Central memory CD8-positive, alpha-beta T cell (primary cell): ENCODE results near the gene TMED1.
"Not testable (repeated sequence)": the region's sequence is repeated elsewhere in the genome, so short reads cannot be mapped to it uniquely, and the experiment has no call there.

Experiments used
- ATAC-seq: fragments of 150-1000 bp; cut with Tn5 transposase; replicated peaks from 2 replicates; pipeline ENCODE4 v1.10.0; 2022; ENCODE audit warnings: mild to moderate bottlenecking, moderate FRiP score, moderate number of reproducible peaks; ENCODE audit not compliant: poor library complexity, severe bottlenecking; ENCODE audit errors: extremely low read depth
- DNase-seq, 2 donors: peaks; one replicate each; pipeline ENCODE4 v3.0.0; 2021; ENCODE audit warnings: low spot score in 2 of 2
- H3K27ac Mint-ChIP-seq: one replicate; pipeline ENCODE4 v1.8.0; 2022; ENCODE audit warnings: low read depth, mild to moderate bottlenecking, moderate library complexity, mixed read lengths
- H3K27me3 Mint-ChIP-seq: one replicate; pipeline ENCODE4 v1.8.0; 2022; ENCODE audit warnings: mixed read lengths
- H3K36me3 Mint-ChIP-seq: one replicate; pipeline ENCODE4 v1.8.0; 2022; ENCODE audit warnings: mild to moderate bottlenecking, moderate library complexity, mixed read lengths; ENCODE audit not compliant: insufficient read depth
- H3K4me1 Mint-ChIP-seq: one replicate; pipeline ENCODE4 v1.8.0; 2022; ENCODE audit warnings: mixed read lengths
- H3K4me3 Mint-ChIP-seq: one replicate; pipeline ENCODE4 v1.8.0; 2022; ENCODE audit warnings: mild to moderate bottlenecking, moderate library complexity, mixed read lengths
- H3K9me3 Mint-ChIP-seq: one replicate; pipeline ENCODE4 v1.8.0; 2022; ENCODE audit warnings: mixed read lengths

TMED1 gene

DNA sequence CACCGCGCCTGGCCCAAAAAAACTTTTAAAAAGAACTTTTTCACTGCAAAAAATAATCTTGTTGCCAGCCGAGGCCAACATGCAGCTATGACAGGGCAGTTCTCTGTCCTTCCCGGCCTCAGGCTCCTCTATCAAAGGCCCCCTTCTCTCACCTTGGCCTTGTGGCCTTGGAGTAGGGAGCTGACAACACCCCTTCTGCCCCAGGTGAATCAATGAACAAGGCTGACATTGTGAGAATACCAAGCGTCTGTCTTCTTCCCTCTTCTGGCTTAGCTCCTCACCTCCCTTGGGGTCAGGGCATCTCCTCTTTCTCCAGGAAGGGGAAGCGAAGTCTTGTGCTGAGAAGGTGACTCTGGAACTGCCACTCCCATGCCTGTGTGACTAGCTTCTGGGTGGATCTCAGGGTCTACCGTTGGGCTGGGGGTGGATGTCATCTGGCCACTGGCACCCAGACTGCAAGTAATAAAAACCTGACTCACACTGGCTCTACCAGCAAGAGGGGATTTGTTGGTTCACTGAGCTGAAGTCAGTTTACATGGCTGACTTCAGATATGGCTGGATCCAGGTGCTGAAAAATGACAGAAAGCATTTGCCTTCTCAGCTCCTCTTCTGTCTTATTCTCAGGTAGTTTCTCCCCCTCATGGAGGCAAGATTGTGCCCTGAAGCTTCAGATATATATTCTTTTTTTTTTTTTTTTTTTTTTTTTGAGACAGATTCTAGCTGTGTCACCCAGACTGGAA, 18.5 kb upstream of the TMED1 start:
- Mint-ChIP-seq H3K4me1 (peaks cover 5% of the 10 kb centered on the region), H3K4me3 (no peak overlapping the region), H3K9me3 (no peaks in the 10 kb centered on the region), H3K36me3 (peaks cover 3% of the 10 kb centered on the region), H3K27me3 (no peaks in the 10 kb centered on the region), H3K27ac (no peak overlapping the region)
- DNase-seq (no peak), ATAC-seq (no peak)

DNA sequence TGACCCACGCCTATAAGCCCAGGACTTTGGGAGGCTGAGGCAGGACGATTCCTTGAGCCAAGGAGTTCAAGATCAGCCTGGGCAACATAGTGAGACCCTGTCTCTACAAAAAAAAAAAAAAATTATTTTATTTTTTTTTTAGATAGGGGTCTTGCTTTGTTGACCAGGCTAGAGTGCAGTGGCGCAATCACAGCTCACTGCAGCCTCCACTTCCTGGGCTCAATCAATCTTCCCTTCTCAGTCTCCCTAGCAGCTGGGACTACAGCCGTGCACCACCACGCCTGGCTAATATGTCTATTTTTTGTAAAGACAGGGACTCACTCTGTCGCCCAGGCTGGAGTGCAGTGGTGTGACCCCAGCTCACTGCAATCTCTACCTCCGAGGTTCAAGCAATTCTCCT, 16.9 kb upstream of the TMED1 start:
- Mint-ChIP-seq H3K27ac (no peak overlapping the region), H3K4me1 (no peaks in the 10 kb centered on the region), H3K4me3 (no peak overlapping the region), H3K9me3 (no peaks in the 10 kb centered on the region), H3K36me3 (no peaks in the 10 kb centered on the region), H3K27me3 (no peaks in the 10 kb centered on the region)
- DNase-seq (no peak), ATAC-seq (no peak)

DNA sequence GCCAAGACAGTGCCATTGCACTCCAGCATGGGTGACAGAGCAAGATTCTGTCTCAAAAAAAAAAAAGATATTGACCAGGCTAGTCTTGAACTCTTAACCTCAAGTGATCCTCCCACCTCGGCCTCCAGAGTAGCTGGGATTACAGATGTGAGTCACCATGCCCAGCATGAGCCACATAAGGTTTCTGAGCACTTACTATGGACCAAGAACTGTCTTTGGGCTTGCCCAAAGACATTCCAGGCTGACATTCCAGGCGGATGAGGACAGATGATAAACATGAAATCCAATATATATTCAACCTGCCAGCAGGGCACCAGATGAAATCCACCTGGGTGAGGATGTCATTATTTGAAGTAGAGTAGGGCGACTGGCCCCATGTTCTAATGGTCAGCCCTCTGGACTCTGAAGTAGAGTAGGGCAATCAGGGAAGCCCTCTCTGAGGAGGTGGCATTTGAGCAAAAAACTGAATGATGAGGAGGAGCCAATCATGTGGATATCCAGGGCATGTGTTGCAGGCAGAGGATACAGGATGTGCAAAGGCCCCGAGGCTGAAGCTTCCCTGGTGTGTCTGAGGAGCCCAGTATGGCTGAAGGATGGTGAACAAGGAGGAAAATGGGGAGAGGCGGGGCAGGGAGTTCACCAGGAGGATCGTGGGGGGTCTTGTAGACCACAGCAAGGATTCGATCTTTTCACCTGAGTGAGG, 16.2 kb upstream of the TMED1 start:
- H3K36me3 Mint-ChIP-seq = no peaks in the 10 kb centered on the region
- DNase-seq (no peak), ATAC-seq (no peak)
- H3K9me3 Mint-ChIP-seq = no peaks in the 10 kb centered on the region
- H3K4me1 Mint-ChIP-seq = no peaks in the 10 kb centered on the region
- no peak overlapping the region for H3K27ac Mint-ChIP-seq
- no peak overlapping the region for H3K4me3 Mint-ChIP-seq
- no peaks in the 10 kb centered on the region for H3K27me3 Mint-ChIP-seq

DNA sequence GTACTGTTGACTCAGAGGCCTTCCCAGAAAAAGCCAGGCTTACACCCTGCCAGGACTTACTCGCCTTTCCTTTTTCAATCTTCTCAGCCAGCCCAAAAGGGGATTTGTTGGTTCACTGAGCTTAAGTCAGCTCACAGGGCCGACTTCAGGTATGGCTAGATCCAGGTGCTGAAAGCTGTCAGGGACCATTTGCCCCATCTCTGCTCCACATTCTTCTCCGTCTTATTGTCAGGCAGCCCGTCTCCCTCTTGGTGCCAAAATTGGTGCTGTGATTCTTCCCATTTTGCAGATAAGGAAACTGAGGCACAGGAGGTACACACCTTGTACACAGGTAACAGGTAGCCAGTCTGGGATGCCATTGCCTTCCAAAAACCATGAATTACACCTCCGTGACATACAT, 14.6 kb upstream of the TMED1 start:
- peaks cover 6% of the 10 kb centered on the region for H3K9me3 Mint-ChIP-seq
- H3K36me3 Mint-ChIP-seq = no peaks in the 10 kb centered on the region
- no peaks in the 10 kb centered on the region for H3K27me3 Mint-ChIP-seq
- H3K4me1 Mint-ChIP-seq = no peaks in the 10 kb centered on the region
- no peak for ATAC-seq
- H3K4me3 Mint-ChIP-seq = no peak overlapping the region
- no peak for DNase-seq
- no peak overlapping the region for H3K27ac Mint-ChIP-seq

DNA sequence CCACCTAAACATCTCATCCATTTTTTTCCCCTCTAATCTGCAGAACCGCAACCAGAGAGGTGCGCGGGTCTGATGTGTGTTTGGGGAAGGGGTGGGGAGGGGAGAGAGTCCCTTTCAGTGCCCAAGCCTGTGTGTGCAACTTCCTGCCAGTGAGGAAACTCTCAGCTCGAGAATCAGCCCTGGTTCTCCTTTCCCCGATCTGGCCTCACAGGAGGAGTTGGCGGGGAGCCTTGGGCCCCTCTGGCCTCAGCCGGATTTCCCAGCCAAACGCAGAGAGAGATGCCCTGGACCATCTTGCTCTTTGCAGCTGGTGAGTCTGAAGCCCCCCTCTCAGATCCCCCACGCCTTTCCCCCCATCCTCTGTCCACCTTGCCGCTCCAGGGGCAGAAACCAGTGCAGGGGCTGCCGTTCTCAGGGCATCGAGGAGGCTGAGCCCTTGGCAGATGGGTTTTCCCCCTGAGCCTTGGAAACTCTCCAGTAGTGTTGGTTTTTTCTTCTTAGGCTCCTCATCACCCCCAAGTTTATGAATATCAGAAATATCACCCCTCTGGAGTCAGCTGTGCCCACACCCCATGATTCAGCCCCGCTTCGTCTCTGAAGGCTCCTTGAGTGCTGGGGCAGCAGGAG, 12.3 kb upstream of the TMED1 start, which contains the start of gene C19orf38:
Gene C19orf38 (plus strand): TSS at position 186 of the 627 bp plus-strand sequence. CDS start 94 bp downstream, at position 280.
- Mint-ChIP-seq H3K4me3 (no peak within 1 kb of the TSS), H3K27me3 (no peaks in the 10 kb centered on the region), H3K9me3 (peaks cover 6% of the 10 kb centered on the region), H3K36me3 (no peaks in the 10 kb centered on the region), H3K27ac (no peak within 1 kb of the TSS), H3K4me1 (no peaks in the 10 kb centered on the region)
- no peak for DNase-seq
- no peak for ATAC-seq

DNA sequence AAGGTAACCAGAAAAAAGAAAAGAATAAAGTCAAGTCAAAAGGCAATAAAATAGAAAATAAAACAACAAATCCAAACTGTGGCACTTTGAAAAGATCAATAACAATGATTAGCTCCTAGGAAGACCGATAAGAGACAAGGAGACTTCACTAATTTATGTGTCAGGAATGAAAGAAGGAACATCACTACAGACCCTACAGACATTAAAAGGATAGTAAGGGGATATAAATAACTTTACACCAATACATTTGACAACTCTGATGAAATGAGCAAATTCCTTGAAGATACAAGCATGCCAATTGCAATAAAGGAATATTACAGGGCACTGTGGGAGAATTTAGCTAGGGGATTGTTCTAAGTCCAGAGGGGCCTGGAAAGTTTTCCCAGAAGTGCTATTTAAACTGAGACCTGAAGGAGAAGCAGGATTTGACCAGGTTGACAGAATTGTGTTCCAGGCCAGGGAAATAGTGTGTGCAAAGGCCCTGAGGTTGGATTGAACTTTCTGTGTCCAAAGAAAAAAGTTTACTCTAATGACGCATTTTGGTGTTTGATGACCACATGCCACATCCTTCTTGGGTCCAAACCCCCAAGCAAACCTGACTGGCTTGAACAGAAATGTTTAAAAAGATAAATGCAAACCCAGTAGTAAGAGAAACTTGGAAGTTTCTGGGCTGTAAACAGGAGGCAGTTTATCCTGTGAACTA, 10.6 kb upstream of the TMED1 start:
- Mint-ChIP-seq H3K27me3 (no peaks in the 10 kb centered on the region), H3K4me1 (no peaks in the 10 kb centered on the region), H3K4me3 (no peak overlapping the region), H3K9me3 (peaks cover 6% of the 10 kb centered on the region), H3K27ac (no peak overlapping the region), H3K36me3 (no peaks in the 10 kb centered on the region)
- DNase-seq (no peak), ATAC-seq (no peak)

DNA sequence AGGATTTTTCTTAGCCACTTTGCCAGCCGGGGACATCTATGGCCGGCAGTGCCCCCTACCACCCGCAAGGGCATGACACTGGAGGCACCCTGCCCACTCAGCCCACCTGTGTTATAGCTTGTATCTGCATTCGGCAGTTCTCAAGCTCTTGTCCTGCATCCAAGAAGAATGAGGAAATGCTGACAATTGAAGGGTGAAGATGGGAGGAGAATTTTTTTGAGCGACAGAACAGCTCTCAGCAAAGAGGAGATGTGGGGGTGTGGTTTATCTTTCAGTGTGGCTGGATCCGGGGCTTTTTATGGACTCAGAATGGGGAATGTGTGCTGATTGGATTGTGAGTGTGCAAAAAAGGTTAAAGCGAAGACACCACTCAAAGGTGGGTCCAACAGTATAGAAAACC, 6.8 kb upstream of the TMED1 start:
- DNase-seq = no peak
- H3K27ac Mint-ChIP-seq = no peak overlapping the region
- no peaks in the 10 kb centered on the region for H3K4me1 Mint-ChIP-seq
- peaks cover 6% of the 10 kb centered on the region for H3K9me3 Mint-ChIP-seq
- no peaks in the 10 kb centered on the region for H3K36me3 Mint-ChIP-seq
- H3K4me3 Mint-ChIP-seq = no peak overlapping the region
- H3K27me3 Mint-ChIP-seq = no peaks in the 10 kb centered on the region
- ATAC-seq = no peak

DNA sequence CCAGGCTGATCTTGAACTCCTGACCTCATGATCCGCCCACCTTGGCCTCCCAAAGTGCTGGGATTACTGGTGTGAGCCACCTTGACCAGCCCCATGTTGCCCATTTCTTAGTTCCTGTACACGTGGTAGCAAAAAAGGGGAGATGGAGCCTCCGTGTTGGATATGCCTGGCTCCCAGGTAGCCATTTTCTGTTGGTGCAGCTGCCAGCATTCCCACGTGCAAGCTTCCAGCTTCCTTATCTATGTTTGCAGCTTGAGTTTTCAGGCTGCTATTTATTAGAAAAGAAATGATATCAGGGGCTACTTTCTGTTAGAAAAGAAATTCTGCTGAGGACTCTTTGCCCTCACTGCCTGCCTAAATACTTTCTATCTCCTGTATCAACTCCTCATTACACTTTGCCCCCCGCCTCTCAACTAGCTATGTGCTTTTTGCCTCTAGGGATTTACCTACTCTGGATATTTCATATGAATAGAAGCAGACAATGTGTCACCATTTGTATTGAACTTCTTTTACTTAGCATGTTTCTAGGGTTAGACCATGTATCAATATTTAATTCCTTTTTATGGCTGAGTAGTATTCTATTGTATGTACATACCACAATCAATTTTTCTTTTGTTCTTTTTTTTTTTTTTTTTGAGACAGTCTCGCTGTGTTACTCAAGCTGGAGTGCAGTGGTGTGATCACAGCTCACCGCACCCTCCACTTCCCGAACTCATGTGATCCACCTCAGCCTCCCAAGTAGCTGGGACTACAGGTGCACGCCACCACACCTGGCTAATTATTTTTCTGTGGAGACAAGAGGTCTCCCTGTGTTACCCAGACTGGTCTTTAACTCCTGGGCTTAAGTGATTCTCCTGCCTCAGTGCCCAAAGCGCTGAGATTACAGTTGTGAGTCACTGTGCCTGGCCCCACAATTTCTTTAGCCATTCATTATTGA, 3.4 kb upstream of the TMED1 start:
- H3K27me3 Mint-ChIP-seq = no peaks in the 10 kb centered on the region
- no peak overlapping the region for H3K4me3 Mint-ChIP-seq
- ATAC-seq (no peak), DNase-seq (no peak)
- H3K9me3 Mint-ChIP-seq = no peaks in the 10 kb centered on the region
- peaks cover 16% of the 10 kb centered on the region for H3K4me1 Mint-ChIP-seq
- no peak overlapping the region for H3K27ac Mint-ChIP-seq
- H3K36me3 Mint-ChIP-seq = peaks cover 21% of the 10 kb centered on the region

DNA sequence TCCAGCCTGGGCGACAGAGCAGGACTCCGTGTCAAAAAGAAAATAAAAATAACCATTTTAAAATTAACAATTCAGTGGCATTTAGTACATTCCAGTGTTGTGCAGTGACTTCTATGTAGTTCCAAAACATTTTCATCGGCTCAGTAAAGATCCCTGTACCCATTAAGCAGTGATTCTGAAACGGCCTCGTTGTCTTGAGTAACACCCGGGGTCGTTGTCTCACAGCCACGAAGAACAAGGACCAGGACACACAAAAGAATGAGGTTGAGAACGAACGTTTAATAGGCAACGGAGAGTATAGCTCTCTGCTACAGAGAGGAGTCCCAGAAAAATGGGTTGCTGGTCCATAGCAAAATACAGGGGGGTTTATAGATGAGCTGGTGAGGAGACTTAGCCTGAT, 2.4 kb upstream of the TMED1 start:
- Mint-ChIP-seq H3K4me1 (peaks cover 16% of the 10 kb centered on the region), H3K36me3 (peaks cover 25% of the 10 kb centered on the region), H3K9me3 (no peaks in the 10 kb centered on the region), H3K27me3 (no peaks in the 10 kb centered on the region), H3K4me3 (no peak overlapping the region), H3K27ac (no peak overlapping the region)
- ATAC-seq (no peak), DNase-seq (no peak)

DNA sequence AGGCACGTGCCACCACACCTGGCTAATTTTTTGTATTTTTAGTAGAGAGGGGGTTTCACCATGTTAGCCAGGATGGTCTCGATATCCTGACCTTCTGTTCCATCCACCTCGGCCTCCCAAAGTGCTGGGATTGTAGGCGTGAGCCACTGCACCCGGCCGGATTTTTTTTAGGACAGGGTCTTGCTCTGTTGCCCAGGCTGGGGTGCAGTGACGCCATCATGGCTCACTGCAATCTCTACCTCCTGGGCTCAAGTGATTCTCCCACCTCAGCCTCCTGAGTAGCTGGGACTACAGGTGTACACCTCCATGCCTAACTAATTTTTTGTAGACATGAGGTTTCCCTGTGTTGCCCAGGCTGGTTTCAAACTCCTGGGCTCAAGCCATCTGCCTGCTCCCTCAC, 1.6 kb upstream of the TMED1 start:
- Mint-ChIP-seq H3K4me1 (peaks cover 16% of the 10 kb centered on the region), H3K36me3 (peaks cover 30% of the 10 kb centered on the region)
- not testable (repeated sequence) for H3K27ac Mint-ChIP-seq, H3K27me3 Mint-ChIP-seq, DNase-seq, ATAC-seq, H3K9me3 Mint-ChIP-seq, H3K4me3 Mint-ChIP-seq

DNA sequence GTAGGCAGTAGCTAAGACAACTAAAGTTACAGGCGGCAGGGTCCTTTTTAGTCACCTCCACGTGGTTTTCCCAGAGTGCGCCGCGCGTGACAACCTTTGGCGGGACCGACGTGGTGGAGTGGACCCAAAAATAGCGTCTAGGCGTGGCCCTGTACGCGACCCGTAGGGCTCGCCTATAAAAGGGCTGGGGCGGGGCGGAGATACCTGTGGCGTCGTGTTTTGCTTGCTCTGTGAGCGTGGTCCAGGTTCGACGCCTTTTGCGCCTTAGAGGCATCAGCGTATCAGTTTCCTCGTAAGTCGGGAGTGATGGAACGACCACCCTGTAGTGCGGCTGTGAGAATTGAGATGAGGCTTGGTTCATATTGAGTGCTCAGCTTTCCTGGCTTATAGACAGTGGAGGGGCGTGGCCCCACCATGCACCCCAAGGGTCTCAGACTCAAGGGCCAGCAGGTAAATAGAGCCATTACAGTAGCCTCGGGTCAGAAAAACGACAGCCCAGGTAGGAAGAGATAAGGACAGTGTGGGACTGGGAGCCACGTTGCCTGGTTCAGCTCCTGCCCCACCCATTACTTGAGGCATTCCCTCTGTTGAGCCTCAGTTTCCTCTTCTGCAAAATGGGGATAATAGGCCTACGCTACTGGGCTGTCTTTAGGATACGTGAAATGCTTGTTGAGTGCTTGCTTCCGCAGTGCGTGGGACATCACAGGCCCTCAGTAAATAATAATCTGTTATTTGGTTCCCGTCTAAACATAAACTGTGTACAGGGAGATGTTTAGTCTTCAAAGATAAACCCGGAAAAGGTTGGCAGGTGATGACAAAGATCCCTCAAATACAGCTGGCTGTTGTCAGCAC, 693 bp upstream of the TMED1 start:
- H3K4me1 Mint-ChIP-seq = peaks cover 16% of the 10 kb centered on the region
- no peaks in the 10 kb centered on the region for H3K27me3 Mint-ChIP-seq
- DNase-seq = no peak
- peaks cover 33% of the 10 kb centered on the region for H3K36me3 Mint-ChIP-seq
- peak overlapping the region; percentile 99 for H3K27ac Mint-ChIP-seq
- no peaks in the 10 kb centered on the region for H3K9me3 Mint-ChIP-seq
- ATAC-seq = peak; percentile 12
- H3K4me3 Mint-ChIP-seq = peak overlapping the region; percentile 99
